Activated CD4-positive, alpha-beta T cell treated with anti-CD3 and anti-CD28 coated beads, Interleukin-2, amount 10 ng/mL, durations not matched to agents 24 days and 14 days (primary cell): ENCODE measurements around the gene GSK3B. TPM values are rescaled to one million over a fixed set of nuclear protein-coding genes. Genes with fewer than 3 reads are reported as not detected.
"Not testable (repeated sequence)": the region's sequence is repeated elsewhere in the genome, so short reads cannot be mapped to it uniquely, and the experiment has no call there.

ENCODE experiments used
- DNase-seq: peaks from one replicate; pipeline ENCODE4 v3.0.0; 2022
- H3K27ac Mint-ChIP-seq: one replicate; pipeline ENCODE4 v1.8.0; 2022; ENCODE audit warnings: mild to moderate bottlenecking, mixed read lengths
- H3K27me3 Mint-ChIP-seq: one replicate; pipeline ENCODE4 v1.8.0; 2022; ENCODE audit warnings: mixed read lengths
- H3K36me3 Mint-ChIP-seq: one replicate; pipeline ENCODE4 v1.8.0; 2022; ENCODE audit warnings: low read depth, mild to moderate bottlenecking, mixed read lengths
- H3K4me1 Mint-ChIP-seq: one replicate; pipeline ENCODE4 v1.8.0; 2021; ENCODE audit warnings: mixed read lengths
- H3K4me3 Mint-ChIP-seq: one replicate; pipeline ENCODE4 v1.8.0; 2022; ENCODE audit warnings: mild to moderate bottlenecking, moderate library complexity, mixed read lengths
- H3K9me3 Mint-ChIP-seq: one replicate; pipeline ENCODE4 v1.8.0; 2021; ENCODE audit warnings: mixed read lengths
- intact Hi-C: fragments of 100-400 bp; cut with micrococcal nuclease; formaldehyde crosslinking; loops from one replicate; pipeline ENCODE4 v1.15.1; 2023
- total RNA-seq: library from RNA; stranded (reverse); gene quantifications from 2 replicates; pipeline ENCODE4 v1.2.3, GENCODE V29; 2022

GSK3B gene
- total RNA-seq, 1 donor from 2014 or later: 37.1 TPM

DNA sequence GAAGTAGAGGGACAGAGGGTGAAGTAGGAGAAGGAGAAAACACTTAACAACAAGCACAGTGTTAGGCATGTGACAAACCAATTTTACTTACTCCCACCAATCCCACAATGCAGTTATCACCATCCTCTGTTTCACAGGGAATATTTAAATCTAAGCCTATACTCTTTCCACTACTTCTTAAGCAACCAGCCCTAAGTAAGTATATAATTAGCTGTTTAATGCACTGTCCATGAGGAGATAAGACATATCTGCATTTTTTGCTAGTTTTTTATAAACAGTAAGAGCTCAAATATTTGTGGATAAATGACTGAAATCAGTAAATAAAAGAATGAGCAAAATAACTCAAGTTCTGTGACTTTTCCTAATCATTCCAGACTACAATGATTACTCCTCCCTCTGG is 62.7 kb downstream of the GSK3B start:
- Mint-ChIP-seq H3K36me3 (peaks cover 11% of the 10 kb centered on the region), H3K4me3 (no peak overlapping the region), H3K27ac (no peak overlapping the region), H3K27me3 (no peaks in the 10 kb centered on the region), H3K4me1 (peaks cover 14% of the 10 kb centered on the region), H3K9me3 (peaks cover 4% of the 10 kb centered on the region)
- DNase-seq: no peak
- intact Hi-C loops: no loop called here

- no peak for DNase-seq
- peaks cover 20% of the 10 kb centered on the region for H3K4me1 Mint-ChIP-seq
- no peak overlapping the region for H3K27ac Mint-ChIP-seq
- no peaks in the 10 kb centered on the region for H3K27me3 Mint-ChIP-seq
- no peak overlapping the region for H3K4me3 Mint-ChIP-seq
- H3K9me3 Mint-ChIP-seq: peaks cover 4% of the 10 kb centered on the region
- peaks cover 14% of the 10 kb centered on the region for H3K36me3 Mint-ChIP-seq
- intact Hi-C loops: no loop called here
These were observed 64.5 kb downstream of the GSK3B start for GRCh38 chr3:120029749-120030148.

DNA sequence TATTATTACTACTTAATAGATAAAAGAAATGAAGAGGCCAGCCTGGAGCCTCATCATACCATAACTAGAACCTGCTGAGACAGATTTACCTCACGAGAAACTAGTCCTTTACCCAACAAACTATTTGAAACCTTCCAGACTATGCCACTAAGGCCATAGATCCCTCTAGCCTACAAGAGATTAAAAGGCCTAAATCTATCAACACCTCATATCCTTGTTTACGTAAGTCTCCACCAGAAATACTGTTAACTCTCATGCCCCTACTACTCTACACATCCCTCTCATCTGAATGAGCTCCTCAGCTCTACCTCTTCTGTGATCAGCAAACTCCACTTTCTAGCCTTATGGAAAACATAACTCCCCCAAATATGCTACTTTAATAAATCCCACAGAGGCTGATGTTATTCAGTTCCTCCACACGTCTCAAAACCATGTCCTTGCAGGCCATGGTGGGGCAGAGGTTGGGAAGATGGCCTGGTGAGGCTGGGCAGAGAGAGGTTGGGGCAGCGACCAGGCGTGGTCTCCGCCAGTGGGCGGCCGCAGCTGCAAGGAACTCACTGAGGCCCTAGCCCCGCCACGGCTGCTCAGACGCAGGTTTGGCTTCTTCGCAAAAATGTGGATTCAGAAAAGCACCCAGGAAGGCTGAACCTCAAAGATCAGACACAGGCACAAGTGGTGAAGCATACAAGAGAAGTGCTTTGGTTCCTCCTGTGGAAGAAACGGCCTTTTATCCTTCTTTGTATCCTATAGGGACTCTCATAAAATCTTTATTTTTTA is 65.8 kb downstream of the GSK3B start:
- DNase-seq: no peak
- Mint-ChIP-seq H3K27ac (no peak overlapping the region), H3K9me3 (peaks cover under 1% of the 10 kb centered on the region), H3K36me3 (peaks cover 6% of the 10 kb centered on the region), H3K4me1 (peaks cover 19% of the 10 kb centered on the region), H3K27me3 (no peaks in the 10 kb centered on the region), H3K4me3 (no peak overlapping the region)
- intact Hi-C loops: no loop called here

DNA sequence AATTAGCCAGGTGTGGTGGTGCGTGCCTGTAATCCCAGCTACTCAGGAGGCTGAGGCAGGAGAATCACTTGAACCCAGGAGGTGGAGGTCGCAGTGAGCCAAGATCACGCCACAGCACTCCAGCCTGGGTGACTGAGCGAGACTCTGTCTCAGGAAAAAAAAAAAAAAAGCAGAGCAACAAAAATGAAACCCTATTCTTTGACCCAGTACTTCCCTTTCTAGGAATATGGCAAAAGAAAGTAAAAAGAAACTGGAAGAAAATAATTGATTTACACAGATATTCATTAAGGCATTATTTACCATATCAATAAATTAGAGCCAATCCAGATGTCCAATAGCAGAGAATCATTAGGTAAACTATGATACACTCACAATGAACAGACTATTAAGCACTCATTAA is 67.0 kb downstream of the GSK3B start:
- Mint-ChIP-seq H3K4me3 (no peak overlapping the region), H3K36me3 (peaks cover 6% of the 10 kb centered on the region), H3K4me1 (peaks cover 20% of the 10 kb centered on the region), H3K9me3 (no peaks in the 10 kb centered on the region), H3K27me3 (no peaks in the 10 kb centered on the region), H3K27ac (no peak overlapping the region)
- intact Hi-C loops: no loop called here
- no peak for DNase-seq

GRCh38 chr3:120025520-120025919 is 68.7 kb downstream of the GSK3B start:
- intact Hi-C loops: no loop called here
- Mint-ChIP-seq H3K36me3 (peaks cover 9% of the 10 kb centered on the region), H3K4me3 (no peak overlapping the region), H3K27ac (peak overlapping the region; percentile 36), H3K27me3 (no peaks in the 10 kb centered on the region), H3K4me1 (peaks cover 25% of the 10 kb centered on the region), H3K9me3 (no peaks in the 10 kb centered on the region)
- no peak for DNase-seq

- intact Hi-C loops: no loop called here
- Mint-ChIP-seq H3K36me3 (peaks cover 11% of the 10 kb centered on the region), H3K27me3 (no peaks in the 10 kb centered on the region), H3K4me3 (no peak overlapping the region), H3K4me1 (peaks cover 26% of the 10 kb centered on the region), H3K27ac (no peak overlapping the region), H3K9me3 (no peaks in the 10 kb centered on the region)
- DNase-seq: no peak
These were observed 70.1 kb downstream of the GSK3B start for GRCh38 chr3:120024103-120024502.

- Mint-ChIP-seq H3K4me3 (no peak overlapping the region), H3K36me3 (peaks cover 9% of the 10 kb centered on the region), H3K9me3 (no peaks in the 10 kb centered on the region), H3K27me3 (no peaks in the 10 kb centered on the region), H3K27ac (no peak overlapping the region), H3K4me1 (peaks cover 24% of the 10 kb centered on the region)
- intact Hi-C loops: no loop called here
- no peak for DNase-seq
These were observed 71.5 kb downstream of the GSK3B start for GRCh38 chr3:120022729-120023128.

- peaks cover 9% of the 10 kb centered on the region for H3K36me3 Mint-ChIP-seq
- no peak overlapping the region for H3K4me3 Mint-ChIP-seq
- H3K27me3 Mint-ChIP-seq: no peaks in the 10 kb centered on the region
- H3K27ac Mint-ChIP-seq: peak overlapping the region; percentile 65
- no peaks in the 10 kb centered on the region for H3K9me3 Mint-ChIP-seq
- no peak for DNase-seq
- H3K4me1 Mint-ChIP-seq: peaks cover 24% of the 10 kb centered on the region
- intact Hi-C loops: no loop called here
These were observed 72.7 kb downstream of the GSK3B start for GRCh38 chr3:120021523-120021922.

GRCh38 chr3:120018299-120018698 is 75.9 kb downstream of the GSK3B start:
- intact Hi-C loops: no loop called here
- DNase-seq: no peak
- Mint-ChIP-seq H3K27ac (no peak overlapping the region), H3K27me3 (no peaks in the 10 kb centered on the region), H3K9me3 (no peaks in the 10 kb centered on the region), H3K4me1 (peaks cover 15% of the 10 kb centered on the region), H3K36me3 (peaks cover 5% of the 10 kb centered on the region), H3K4me3 (no peak overlapping the region)

- H3K36me3 Mint-ChIP-seq: peaks cover 5% of the 10 kb centered on the region
- no peaks in the 10 kb centered on the region for H3K27me3 Mint-ChIP-seq
- H3K4me1 Mint-ChIP-seq: peaks cover 15% of the 10 kb centered on the region
- no peak for DNase-seq
- H3K4me3 Mint-ChIP-seq: no peak overlapping the region
- no peak overlapping the region for H3K27ac Mint-ChIP-seq
- intact Hi-C loops: no loop called here
- H3K9me3 Mint-ChIP-seq: no peaks in the 10 kb centered on the region
These were observed 76.6 kb downstream of the GSK3B start for GRCh38 chr3:120017692-120018091.

GRCh38 chr3:120013481-120013880 is 80.8 kb downstream of the GSK3B start:
- intact Hi-C loops: no loop called here
- Mint-ChIP-seq H3K27me3 (no peaks in the 10 kb centered on the region), H3K4me3 (no peak overlapping the region), H3K4me1 (peaks cover 4% of the 10 kb centered on the region), H3K9me3 (no peaks in the 10 kb centered on the region), H3K27ac (no peak overlapping the region), H3K36me3 (peaks cover 3% of the 10 kb centered on the region)
- no peak for DNase-seq

DNA sequence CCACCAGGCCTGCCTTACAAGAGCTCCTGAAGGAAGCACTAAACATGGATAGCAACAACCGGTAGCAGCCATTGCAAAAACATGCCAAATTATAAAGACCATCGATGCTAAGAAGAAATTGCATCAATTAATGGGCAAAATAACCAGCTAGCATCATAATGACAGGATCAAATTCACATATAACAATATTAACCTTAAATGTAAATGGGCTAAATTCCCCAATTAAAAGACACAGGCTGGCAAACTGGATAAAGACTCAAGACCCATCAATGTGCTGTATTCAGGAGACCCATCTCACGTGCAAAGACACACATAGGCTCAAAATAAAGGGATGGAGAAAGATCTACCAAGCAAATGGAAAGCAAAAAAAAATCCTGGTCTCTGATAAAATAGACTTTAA is 88.5 kb downstream of the GSK3B start:
- intact Hi-C loops, DNase-seq, H3K27ac Mint-ChIP-seq, H3K27me3 Mint-ChIP-seq, H3K4me3 Mint-ChIP-seq: not testable (repeated sequence)
- peaks cover 10% of the 10 kb centered on the region for H3K9me3 Mint-ChIP-seq
- H3K4me1 Mint-ChIP-seq: peaks cover 19% of the 10 kb centered on the region
- peaks cover 30% of the 10 kb centered on the region for H3K36me3 Mint-ChIP-seq

DNA sequence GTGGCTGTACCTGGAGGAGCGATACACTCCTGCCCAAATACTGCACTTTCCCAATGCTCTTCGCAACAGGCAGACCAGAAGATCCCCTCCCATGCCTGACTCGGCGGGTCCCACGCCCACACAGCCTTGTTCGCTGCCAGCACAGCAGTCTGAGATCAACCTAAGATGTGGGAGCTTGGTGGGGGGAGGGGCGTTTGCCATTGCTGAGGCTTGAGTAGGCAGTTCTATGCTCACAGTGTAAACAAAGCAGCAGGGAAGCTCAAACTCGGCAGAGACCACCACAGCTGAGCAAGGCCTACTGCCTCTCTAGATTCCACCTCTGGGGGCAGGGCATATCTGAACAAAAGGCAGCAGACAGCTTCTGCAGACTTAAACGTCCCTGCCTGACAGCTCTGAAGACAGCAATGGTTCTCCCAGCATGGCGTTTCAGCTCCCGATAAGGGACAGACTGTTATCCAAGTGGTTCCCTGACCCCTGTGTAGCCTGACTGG is 90.2 kb downstream of the GSK3B start:
- H3K27me3 Mint-ChIP-seq, H3K27ac Mint-ChIP-seq, H3K4me3 Mint-ChIP-seq, DNase-seq, intact Hi-C loops: not testable (repeated sequence)
- Mint-ChIP-seq H3K4me1 (peaks cover 24% of the 10 kb centered on the region), H3K9me3 (peaks cover 16% of the 10 kb centered on the region), H3K36me3 (peaks cover 43% of the 10 kb centered on the region)

DNA sequence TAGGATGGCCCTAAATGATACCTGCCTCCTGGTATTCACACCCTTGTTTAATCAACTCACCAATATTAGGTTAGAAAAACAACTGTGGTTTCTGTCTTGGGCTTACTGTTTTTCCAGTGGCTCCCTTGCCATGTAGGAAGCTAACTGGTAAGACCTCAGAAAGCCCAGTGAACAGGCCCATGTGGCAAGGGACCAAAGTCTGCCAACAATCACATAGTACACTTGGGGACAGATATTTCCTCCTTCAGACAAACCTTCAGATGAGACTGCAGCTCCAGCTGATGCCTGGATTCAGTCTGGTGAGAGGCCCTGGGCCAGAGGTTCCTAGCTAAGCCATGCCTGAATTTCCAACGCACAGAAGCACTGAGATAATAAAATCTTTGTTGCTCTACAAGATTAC is 96.1 kb downstream of the GSK3B start:
- H3K27ac Mint-ChIP-seq: no peak overlapping the region

DNA sequence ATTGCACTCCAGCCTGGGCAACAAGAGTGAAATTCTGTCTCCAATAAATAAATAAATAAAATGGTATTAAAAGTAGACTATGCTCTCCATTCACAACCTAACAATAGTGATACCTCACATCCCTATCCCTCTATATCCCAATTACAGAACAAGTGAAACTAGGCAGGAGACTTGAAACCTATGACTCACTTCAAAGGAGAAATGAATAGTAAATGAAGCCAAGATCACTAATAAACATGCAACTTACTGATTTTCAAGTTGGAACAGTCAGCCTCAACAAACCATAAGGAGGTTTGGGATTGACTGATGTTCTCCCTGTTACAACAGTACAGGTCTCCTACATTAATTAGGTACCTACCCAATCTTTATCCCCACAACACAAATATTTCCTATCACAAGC is 103.4 kb downstream of the GSK3B start:
- peaks cover 4% of the 10 kb centered on the region for H3K4me1 Mint-ChIP-seq
- intact Hi-C loops: no loop called here
- H3K9me3 Mint-ChIP-seq: peaks cover 9% of the 10 kb centered on the region
- H3K27me3 Mint-ChIP-seq: no peaks in the 10 kb centered on the region
- DNase-seq: no peak
- H3K27ac Mint-ChIP-seq: no peak overlapping the region
- peaks cover 5% of the 10 kb centered on the region for H3K36me3 Mint-ChIP-seq
- H3K4me3 Mint-ChIP-seq: no peak overlapping the region

More for the DNA sequence above, 96.1 kb downstream of the GSK3B start:
- peaks cover 15% of the 10 kb centered on the region for H3K4me1 Mint-ChIP-seq
- no peak overlapping the region for H3K4me3 Mint-ChIP-seq
- peaks cover 33% of the 10 kb centered on the region for H3K36me3 Mint-ChIP-seq
- peaks cover 13% of the 10 kb centered on the region for H3K9me3 Mint-ChIP-seq
- no peaks in the 10 kb centered on the region for H3K27me3 Mint-ChIP-seq
- intact Hi-C loops: no loop called here
- DNase-seq: no peak
